ENCODE measurements around the gene MTARC2.

DNA sequence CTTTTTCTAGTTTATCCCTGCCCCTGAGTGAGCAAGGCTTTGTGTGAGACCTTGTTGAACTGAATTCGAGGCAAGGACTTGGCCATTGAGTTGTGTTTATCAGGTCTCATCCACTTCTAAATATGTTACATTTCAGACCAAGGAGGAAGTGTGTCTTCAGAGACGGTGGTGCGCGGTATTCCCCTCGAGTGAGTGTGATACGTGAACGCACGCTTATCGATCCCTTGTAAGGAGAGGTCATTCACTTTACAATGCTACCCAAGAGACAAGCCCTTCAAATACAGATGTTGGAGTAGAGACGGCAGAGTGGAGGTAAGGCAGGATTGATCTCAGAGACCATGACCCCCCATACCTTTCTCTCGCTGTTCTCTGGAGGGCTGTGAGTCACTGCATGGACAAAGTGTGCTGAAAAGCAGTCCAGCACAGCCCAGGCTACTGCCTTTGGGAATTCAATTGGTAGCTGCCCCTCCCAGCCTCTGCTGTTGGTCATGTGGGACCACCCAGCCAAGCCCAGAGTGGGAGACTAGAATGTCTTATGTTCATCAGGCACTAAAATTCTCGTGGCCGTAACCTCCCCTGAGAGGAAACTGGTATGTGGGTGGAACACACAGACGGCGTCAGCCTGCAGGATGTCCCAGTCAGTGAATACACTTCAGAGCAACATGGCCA lies 22.3 kb downstream of the MTARC2 start:
- TF ChIP-seq, protein P1, sequence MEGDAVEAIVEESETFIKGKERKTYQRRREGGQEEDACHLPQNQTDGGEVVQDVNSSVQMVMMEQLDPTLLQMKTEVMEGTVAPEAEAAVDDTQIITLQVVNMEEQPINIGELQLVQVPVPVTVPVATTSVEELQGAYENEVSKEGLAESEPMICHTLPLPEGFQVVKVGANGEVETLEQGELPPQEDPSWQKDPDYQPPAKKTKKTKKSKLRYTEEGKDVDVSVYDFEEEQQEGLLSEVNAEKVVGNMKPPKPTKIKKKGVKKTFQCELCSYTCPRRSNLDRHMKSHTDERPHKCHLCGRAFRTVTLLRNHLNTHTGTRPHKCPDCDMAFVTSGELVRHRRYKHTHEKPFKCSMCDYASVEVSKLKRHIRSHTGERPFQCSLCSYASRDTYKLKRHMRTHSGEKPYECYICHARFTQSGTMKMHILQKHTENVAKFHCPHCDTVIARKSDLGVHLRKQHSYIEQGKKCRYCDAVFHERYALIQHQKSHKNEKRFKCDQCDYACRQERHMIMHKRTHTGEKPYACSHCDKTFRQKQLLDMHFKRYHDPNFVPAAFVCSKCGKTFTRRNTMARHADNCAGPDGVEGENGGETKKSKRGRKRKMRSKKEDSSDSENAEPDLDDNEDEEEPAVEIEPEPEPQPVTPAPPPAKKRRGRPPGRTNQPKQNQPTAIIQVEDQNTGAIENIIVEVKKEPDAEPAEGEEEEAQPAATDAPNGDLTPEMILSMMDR (IDR thresholded peaks at IDR 0.05) = no peak
- TF ChIP-seq POLR2A (IDR thresholded peaks at IDR 0.05) = no peak
